ENCODE measurements around the gene RPS6KB2.
"Not testable (repeated sequence)": the region's sequence is repeated elsewhere in the genome, so short reads cannot be mapped to it uniquely, and the experiment has no call there.

Gene RPS6KB2

GRCh38 chr11:67415501-67416304, 12.6 kb upstream of the RPS6KB2 start, which contains the start of gene CARNS1:
CARNS1 (plus strand) TSS chr11:67415678; CDS start chr11:67416200, 522 bp downstream.
- no peaks in the 10 kb centered on the region for H3K9me3 Mint-ChIP-seq
- peak within 1 kb of the TSS; percentile 84 to 87 for H3K4me3 Mint-ChIP-seq
- peaks cover 81% of the 10 kb centered on the region for H3K4me1 Mint-ChIP-seq
- DNase-seq = peak in 1 of 2 donors; percentile 29
- H3K27ac Mint-ChIP-seq = peak within 1 kb of the TSS; percentile 87 to 88
- no peaks in the 10 kb centered on the region for H3K27me3 Mint-ChIP-seq
- ATAC-seq = no peak

- Mint-ChIP-seq H3K27ac (peak overlapping the region; percentile 87 to 88), H3K27me3 (no peaks in the 10 kb centered on the region), H3K4me1 (peaks cover 79% of the 10 kb centered on the region), H3K9me3 (no peaks in the 10 kb centered on the region), H3K4me3 (peak overlapping the region; percentile 80 to 87)
- ATAC-seq (no peak), DNase-seq (peak; percentile 45 to 58)
These were observed 11.6 kb upstream of the RPS6KB2 start for GRCh38 chr11:67416416-67417335.

- DNase-seq (no peak), ATAC-seq (no peak)
- no peaks in the 10 kb centered on the region for H3K27me3 Mint-ChIP-seq
- H3K27ac Mint-ChIP-seq = peak overlapping the region in 1 of 2 donors; percentile 42
- H3K4me1 Mint-ChIP-seq = peaks cover 72% of the 10 kb centered on the region
- no peaks in the 10 kb centered on the region for H3K9me3 Mint-ChIP-seq
- H3K4me3 Mint-ChIP-seq = peak overlapping the region; percentile 87 to 88
These were observed 10.9 kb upstream of the RPS6KB2 start for GRCh38 chr11:67417425-67417824.

- DNase-seq (peak in 1 of 2 donors; percentile 59), ATAC-seq (peak; percentile 15)
- no peaks in the 10 kb centered on the region for H3K9me3 Mint-ChIP-seq
- H3K27me3 Mint-ChIP-seq = no peaks in the 10 kb centered on the region
- peaks cover 70% of the 10 kb centered on the region for H3K4me1 Mint-ChIP-seq
- peak overlapping the region; percentile 87 to 88 for H3K4me3 Mint-ChIP-seq
- peak overlapping the region; percentile 67 to 97 for H3K27ac Mint-ChIP-seq
These were observed 9.6 kb upstream of the RPS6KB2 start for GRCh38 chr11:67418476-67419281.

- Mint-ChIP-seq H3K27me3 (no peaks in the 10 kb centered on the region), H3K4me3 (peak overlapping the region; percentile 87 to 88), H3K27ac (peak overlapping the region in 1 of 2 donors; percentile 97), H3K4me1 (peaks cover 73% of the 10 kb centered on the region), H3K9me3 (no peaks in the 10 kb centered on the region)
- DNase-seq (peak in 1 of 2 donors; percentile 20), ATAC-seq (no peak)
These were observed 8.8 kb upstream of the RPS6KB2 start for GRCh38 chr11:67419325-67420049.

- Mint-ChIP-seq H3K27ac (peak overlapping the region; percentile 74 to 86), H3K27me3 (no peaks in the 10 kb centered on the region), H3K9me3 (no peaks in the 10 kb centered on the region), H3K4me1 (peaks cover 73% of the 10 kb centered on the region), H3K4me3 (peak overlapping the region; percentile 87 to 88)
- ATAC-seq = no peak
- peak in 1 of 2 donors; percentile 19 for DNase-seq
These were observed 8.1 kb upstream of the RPS6KB2 start for GRCh38 chr11:67420147-67420645.

- Mint-ChIP-seq H3K4me1 (peaks cover 79% of the 10 kb centered on the region), H3K27ac (peak overlapping the region in 1 of 2 donors; percentile 74), H3K9me3 (no peaks in the 10 kb centered on the region), H3K4me3 (peak overlapping the region; percentile 87 to 88), H3K27me3 (no peaks in the 10 kb centered on the region)
- ATAC-seq = peak; percentile 85
- DNase-seq = peak; percentile 97 to 99
These were observed 7.5 kb upstream of the RPS6KB2 start for GRCh38 chr11:67420646-67421429.

- H3K27ac Mint-ChIP-seq = no peak overlapping the region
- no peaks in the 10 kb centered on the region for H3K27me3 Mint-ChIP-seq
- DNase-seq (no peak), ATAC-seq (no peak)
- H3K4me3 Mint-ChIP-seq = peak overlapping the region; percentile 75 to 88
- peaks cover 79% of the 10 kb centered on the region for H3K4me1 Mint-ChIP-seq
- no peaks in the 10 kb centered on the region for H3K9me3 Mint-ChIP-seq
These were observed 6.8 kb upstream of the RPS6KB2 start for GRCh38 chr11:67421430-67422031.

- no peak for ATAC-seq
- Mint-ChIP-seq H3K4me1 (peaks cover 75% of the 10 kb centered on the region), H3K9me3 (no peaks in the 10 kb centered on the region), H3K27me3 (no peaks in the 10 kb centered on the region), H3K4me3 (no peak overlapping the region), H3K27ac (peak overlapping the region in 1 of 2 donors; percentile 43)
- DNase-seq = no peak
These were observed 5.4 kb upstream of the RPS6KB2 start for GRCh38 chr11:67422891-67423290.

GRCh38 chr11:67423466-67423865, 4.8 kb upstream of the RPS6KB2 start:
- no peak overlapping the region for H3K4me3 Mint-ChIP-seq
- H3K27ac Mint-ChIP-seq = no peak overlapping the region
- no peak for ATAC-seq
- H3K9me3 Mint-ChIP-seq = no peaks in the 10 kb centered on the region
- no peaks in the 10 kb centered on the region for H3K27me3 Mint-ChIP-seq
- no peak for DNase-seq
- peaks cover 71% of the 10 kb centered on the region for H3K4me1 Mint-ChIP-seq

- Mint-ChIP-seq H3K4me1 (peaks cover 67% of the 10 kb centered on the region), H3K27me3 (no peaks in the 10 kb centered on the region), H3K9me3 (no peaks in the 10 kb centered on the region), H3K4me3 (no peak overlapping the region), H3K27ac (no peak overlapping the region)
- no peak for ATAC-seq
- no peak for DNase-seq
These were observed 4.2 kb upstream of the RPS6KB2 start for GRCh38 chr11:67423891-67424613.

GRCh38 chr11:67427364-67427859, 882 bp upstream of the RPS6KB2 start:
- Mint-ChIP-seq H3K4me1 (peaks cover 77% of the 10 kb centered on the region), H3K4me3 (peak overlapping the region; percentile 89 to 95), H3K27ac (peak overlapping the region; percentile 96 to 97)
- not testable (repeated sequence) for H3K27me3 Mint-ChIP-seq, ATAC-seq, H3K9me3 Mint-ChIP-seq
- DNase-seq = peak in 1 of 2 donors; percentile 27

Data from stimulated activated naive CD8-positive, alpha-beta T cell treated with anti-CD3 and anti-CD28 coated beads, Interleukin-15, amount 100 ng/mL, for 72 hours (primary cell).